ENCODE measurements around the gene TOR4A. TPM values are rescaled to one million over a fixed set of nuclear protein-coding genes. Genes with fewer than 3 reads are reported as not detected.

TOR4A gene
- total and polyA plus RNA-seq, 9 of the 15 experiments (the other 6 are each of a cell fraction or from before 2014, with no cell fraction given) = 3.9 to 49.2 (median 8.8) TPM

- no peak for TF ChIP-seq KLF10 (CRISPR knock-in tag; IDR thresholded peaks at IDR 0.05)
- peak; percentile 63; the same call in 1 of the 2 replicates for TF ChIP-seq SMAD4 (CRISPR knock-in tag; conservative IDR thresholded peaks at IDR 0.05)
- TF ChIP-seq CXXC5 (CRISPR knock-in tag; IDR thresholded peaks at IDR 0.05) = peak; percentile 62; the same call in 1 of the 2 replicates
- no peak for TF ChIP-seq ZNF133 (CRISPR knock-in tag; IDR thresholded peaks at IDR 0.05)
- TF ChIP-seq ZNF586 (CRISPR knock-in tag; conservative IDR thresholded peaks at IDR 0.05) = no peak
- peak; percentile 29; the same call in 1 of the 2 replicates for TF ChIP-seq BHLHE40 (IDR thresholded peaks at IDR 0.05; ENCODE audit: low read length)
- TF ChIP-seq CEBPG (CRISPR knock-in tag; IDR thresholded peaks at IDR 0.05) = peak; percentile 2; the same call in 1 of the 2 replicates
- no peak for TF ChIP-seq CEBPG (tag; conservative IDR thresholded peaks at IDR 0.05 in 1 of 2, IDR thresholded peaks at IDR 0.05 in 1 of 2)
- TF ChIP-seq ZFX (CRISPR knock-in tag; IDR thresholded peaks at IDR 0.05) = peak; percentile 91
- no peak for TF ChIP-seq TGIF2 (CRISPR knock-in tag; IDR thresholded peaks at IDR 0.05)
- TF ChIP-seq MTA3 (IDR thresholded peaks at IDR 0.05; ENCODE audit: borderline replicate concordance) = peak; percentile 87
- TF ChIP-seq ID3 (CRISPR knock-in tag; IDR thresholded peaks at IDR 0.05) = no peak
- TF ChIP-seq ID3 (tag; IDR thresholded peaks at IDR 0.05) = peak; percentile 59; the same call in 1 of the 2 replicates
- TF ChIP-seq FOXM1 (IDR thresholded peaks at IDR 0.05; ENCODE audit: low read depth) = no peak
- TF ChIP-seq FOXM1 (CRISPR knock-in tag; IDR thresholded peaks at IDR 0.05; ENCODE audit: low read depth) = peak; percentile 81
- TF ChIP-seq FOS (IDR thresholded peaks at IDR 0.05; ENCODE audit: extremely low read depth, insufficient read length) = no peak
- TF ChIP-seq ZBTB2 (IDR thresholded peaks at IDR 0.05) = 0 out of 2 replicates have a peak, but pooled peaks have one; percentile 50
- 0 out of 2 replicates have a peak, but pooled peaks have one; percentile 14 for TF ChIP-seq MTA1 (IDR thresholded peaks at IDR 0.05; ENCODE audit: borderline replicate concordance)
- no peak for TF ChIP-seq RBM17 (IDR thresholded peaks at IDR 0.05; ENCODE audit: borderline replicate concordance, low read depth, low read length)
- 0 out of 2 replicates have a peak, but pooled peaks have one; percentile 79 for TF ChIP-seq RBM14 (IDR thresholded peaks at IDR 0.05; ENCODE audit: borderline replicate concordance, insufficient read depth, low read depth, low read length)
- TF ChIP-seq HEY1 (CRISPR knock-in tag; IDR thresholded peaks at IDR 0.05; ENCODE audit: borderline replicate concordance) = no peak
- TF ChIP-seq NFE2 (IDR thresholded peaks at IDR 0.05; ENCODE audit: low read depth) = no peak
- peak; percentile 35; the same call in 1 of the 2 replicates for TF ChIP-seq SP1 (CRISPR knock-in tag; IDR thresholded peaks at IDR 0.05)
- 0 out of 2 replicates have a peak, but pooled peaks have one; percentile 46 for TF ChIP-seq ZNF224 (CRISPR knock-in tag; IDR thresholded peaks at IDR 0.05)
Observed at GRCh38 chr9:137302449-137303150, 25.1 kb downstream of the TOR4A start (continued).
